ENCODE results near the gene ATP8A2. TPM values are rescaled to one million over a fixed set of nuclear protein-coding genes. Genes with fewer than 3 reads are reported as not detected.

Gene ATP8A2
- total RNA-seq, 1 experiment from 2014 or later, result 5.2 TPM

DNA sequence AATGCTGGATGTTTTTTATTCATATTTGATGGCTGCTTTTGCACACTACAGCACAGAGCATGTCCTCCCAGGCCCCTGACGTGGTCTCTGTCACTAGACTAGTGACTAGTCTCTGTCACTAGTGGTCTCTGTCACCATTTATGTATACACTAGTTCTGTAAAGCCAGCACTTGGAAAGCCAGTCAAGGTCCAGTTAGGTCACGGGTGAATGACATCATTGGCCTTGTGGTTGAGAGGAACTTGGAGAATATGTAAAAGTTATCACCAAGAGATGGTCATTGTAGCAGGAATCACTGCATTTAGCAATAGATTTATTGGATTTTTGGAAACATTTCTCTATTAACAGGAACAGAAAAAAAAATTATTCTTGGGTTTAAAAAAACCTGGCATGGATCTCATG, 607.2 kb downstream of the ATP8A2 start:
- Mint-ChIP-seq H3K36me3 (no peaks in the 10 kb centered on the region), H3K27me3 (ENCODE audit: low read depth) (peaks cover 11% of the 10 kb centered on the region), H3K9me3 (no peaks in the 10 kb centered on the region; the same call in 1 of the 2 replicates), H3K4me1 (peaks cover 70% of the 10 kb centered on the region), H3K4me3 (no peak overlapping the region), H3K27ac (peak overlapping the region; percentile 86)
- no peak for DNase-seq (ENCODE audit: low spot score)
- TF ChIP-seq, protein P1, sequence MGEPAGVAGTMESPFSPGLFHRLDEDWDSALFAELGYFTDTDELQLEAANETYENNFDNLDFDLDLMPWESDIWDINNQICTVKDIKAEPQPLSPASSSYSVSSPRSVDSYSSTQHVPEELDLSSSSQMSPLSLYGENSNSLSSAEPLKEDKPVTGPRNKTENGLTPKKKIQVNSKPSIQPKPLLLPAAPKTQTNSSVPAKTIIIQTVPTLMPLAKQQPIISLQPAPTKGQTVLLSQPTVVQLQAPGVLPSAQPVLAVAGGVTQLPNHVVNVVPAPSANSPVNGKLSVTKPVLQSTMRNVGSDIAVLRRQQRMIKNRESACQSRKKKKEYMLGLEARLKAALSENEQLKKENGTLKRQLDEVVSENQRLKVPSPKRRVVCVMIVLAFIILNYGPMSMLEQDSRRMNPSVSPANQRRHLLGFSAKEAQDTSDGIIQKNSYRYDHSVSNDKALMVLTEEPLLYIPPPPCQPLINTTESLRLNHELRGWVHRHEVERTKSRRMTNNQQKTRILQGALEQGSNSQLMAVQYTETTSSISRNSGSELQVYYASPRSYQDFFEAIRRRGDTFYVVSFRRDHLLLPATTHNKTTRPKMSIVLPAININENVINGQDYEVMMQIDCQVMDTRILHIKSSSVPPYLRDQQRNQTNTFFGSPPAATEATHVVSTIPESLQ (CRISPR knock-in tag; IDR thresholded peaks at IDR 0.05), result no peak
- TF ChIP-seq SMAD4 (CRISPR knock-in tag; IDR thresholded peaks at IDR 0.05) (no peak), JUN (CRISPR knock-in tag; IDR thresholded peaks at IDR 0.05) (no peak), TEAD4 (CRISPR knock-in tag; IDR thresholded peaks at IDR 0.05) (no peak), TCF7 (CRISPR knock-in tag; IDR thresholded peaks at IDR 0.05; ENCODE audit: low read depth) (no peak), ELF4 (CRISPR knock-in tag; IDR thresholded peaks at IDR 0.05; ENCODE audit: low read depth) (no peak), GABPB1 (CRISPR knock-in tag; IDR thresholded peaks at IDR 0.05) (no peak), NFYB (CRISPR knock-in tag; conservative IDR thresholded peaks at IDR 0.05; ENCODE audit: low read depth) (no peak), SOX15 (CRISPR knock-in tag; IDR thresholded peaks at IDR 0.05) (no peak), NR1H2 (CRISPR knock-in tag; IDR thresholded peaks at IDR 0.05) (no peak), ZNF423 (CRISPR knock-in tag; IDR thresholded peaks at IDR 0.05) (no peak)
- TF ChIP-seq, protein P2, sequence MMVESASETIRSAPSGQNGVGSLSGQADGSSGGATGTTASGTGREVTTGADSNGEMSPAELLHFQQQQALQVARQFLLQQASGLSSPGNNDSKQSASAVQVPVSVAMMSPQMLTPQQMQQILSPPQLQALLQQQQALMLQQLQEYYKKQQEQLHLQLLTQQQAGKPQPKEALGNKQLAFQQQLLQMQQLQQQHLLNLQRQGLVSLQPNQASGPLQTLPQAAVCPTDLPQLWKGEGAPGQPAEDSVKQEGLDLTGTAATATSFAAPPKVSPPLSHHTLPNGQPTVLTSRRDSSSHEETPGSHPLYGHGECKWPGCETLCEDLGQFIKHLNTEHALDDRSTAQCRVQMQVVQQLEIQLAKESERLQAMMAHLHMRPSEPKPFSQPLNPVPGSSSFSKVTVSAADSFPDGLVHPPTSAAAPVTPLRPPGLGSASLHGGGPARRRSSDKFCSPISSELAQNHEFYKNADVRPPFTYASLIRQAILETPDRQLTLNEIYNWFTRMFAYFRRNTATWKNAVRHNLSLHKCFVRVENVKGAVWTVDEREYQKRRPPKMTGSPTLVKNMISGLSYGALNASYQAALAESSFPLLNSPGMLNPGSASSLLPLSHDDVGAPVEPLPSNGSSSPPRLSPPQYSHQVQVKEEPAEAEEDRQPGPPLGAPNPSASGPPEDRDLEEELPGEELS (CRISPR knock-in tag; IDR thresholded peaks at IDR 0.05), result no peak
- TF ChIP-seq, protein P3, sequence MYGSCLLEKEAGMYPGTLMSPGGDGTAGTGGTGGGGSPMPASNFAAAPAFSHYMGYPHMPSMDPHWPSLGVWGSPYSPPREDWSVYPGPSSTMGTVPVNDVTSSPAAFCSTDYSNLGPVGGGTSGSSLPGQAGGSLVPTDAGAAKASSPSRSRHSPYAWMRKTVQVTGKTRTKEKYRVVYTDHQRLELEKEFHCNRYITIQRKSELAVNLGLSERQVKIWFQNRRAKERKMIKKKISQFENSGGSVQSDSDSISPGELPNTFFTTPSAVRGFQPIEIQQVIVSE (CRISPR knock-in tag; IDR thresholded peaks at IDR 0.05; ENCODE audit: borderline replicate concordance), result no peak
- TF ChIP-seq, protein P4, sequence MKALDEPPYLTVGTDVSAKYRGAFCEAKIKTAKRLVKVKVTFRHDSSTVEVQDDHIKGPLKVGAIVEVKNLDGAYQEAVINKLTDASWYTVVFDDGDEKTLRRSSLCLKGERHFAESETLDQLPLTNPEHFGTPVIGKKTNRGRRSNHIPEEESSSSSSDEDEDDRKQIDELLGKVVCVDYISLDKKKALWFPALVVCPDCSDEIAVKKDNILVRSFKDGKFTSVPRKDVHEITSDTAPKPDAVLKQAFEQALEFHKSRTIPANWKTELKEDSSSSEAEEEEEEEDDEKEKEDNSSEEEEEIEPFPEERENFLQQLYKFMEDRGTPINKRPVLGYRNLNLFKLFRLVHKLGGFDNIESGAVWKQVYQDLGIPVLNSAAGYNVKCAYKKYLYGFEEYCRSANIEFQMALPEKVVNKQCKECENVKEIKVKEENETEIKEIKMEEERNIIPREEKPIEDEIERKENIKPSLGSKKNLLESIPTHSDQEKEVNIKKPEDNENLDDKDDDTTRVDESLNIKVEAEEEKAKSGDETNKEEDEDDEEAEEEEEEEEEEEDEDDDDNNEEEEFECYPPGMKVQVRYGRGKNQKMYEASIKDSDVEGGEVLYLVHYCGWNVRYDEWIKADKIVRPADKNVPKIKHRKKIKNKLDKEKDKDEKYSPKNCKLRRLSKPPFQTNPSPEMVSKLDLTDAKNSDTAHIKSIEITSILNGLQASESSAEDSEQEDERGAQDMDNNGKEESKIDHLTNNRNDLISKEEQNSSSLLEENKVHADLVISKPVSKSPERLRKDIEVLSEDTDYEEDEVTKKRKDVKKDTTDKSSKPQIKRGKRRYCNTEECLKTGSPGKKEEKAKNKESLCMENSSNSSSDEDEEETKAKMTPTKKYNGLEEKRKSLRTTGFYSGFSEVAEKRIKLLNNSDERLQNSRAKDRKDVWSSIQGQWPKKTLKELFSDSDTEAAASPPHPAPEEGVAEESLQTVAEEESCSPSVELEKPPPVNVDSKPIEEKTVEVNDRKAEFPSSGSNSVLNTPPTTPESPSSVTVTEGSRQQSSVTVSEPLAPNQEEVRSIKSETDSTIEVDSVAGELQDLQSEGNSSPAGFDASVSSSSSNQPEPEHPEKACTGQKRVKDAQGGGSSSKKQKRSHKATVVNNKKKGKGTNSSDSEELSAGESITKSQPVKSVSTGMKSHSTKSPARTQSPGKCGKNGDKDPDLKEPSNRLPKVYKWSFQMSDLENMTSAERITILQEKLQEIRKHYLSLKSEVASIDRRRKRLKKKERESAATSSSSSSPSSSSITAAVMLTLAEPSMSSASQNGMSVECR (CRISPR knock-in tag; IDR thresholded peaks at IDR 0.05; ENCODE audit: borderline replicate concordance), result no peak
- TF ChIP-seq, protein P5, sequence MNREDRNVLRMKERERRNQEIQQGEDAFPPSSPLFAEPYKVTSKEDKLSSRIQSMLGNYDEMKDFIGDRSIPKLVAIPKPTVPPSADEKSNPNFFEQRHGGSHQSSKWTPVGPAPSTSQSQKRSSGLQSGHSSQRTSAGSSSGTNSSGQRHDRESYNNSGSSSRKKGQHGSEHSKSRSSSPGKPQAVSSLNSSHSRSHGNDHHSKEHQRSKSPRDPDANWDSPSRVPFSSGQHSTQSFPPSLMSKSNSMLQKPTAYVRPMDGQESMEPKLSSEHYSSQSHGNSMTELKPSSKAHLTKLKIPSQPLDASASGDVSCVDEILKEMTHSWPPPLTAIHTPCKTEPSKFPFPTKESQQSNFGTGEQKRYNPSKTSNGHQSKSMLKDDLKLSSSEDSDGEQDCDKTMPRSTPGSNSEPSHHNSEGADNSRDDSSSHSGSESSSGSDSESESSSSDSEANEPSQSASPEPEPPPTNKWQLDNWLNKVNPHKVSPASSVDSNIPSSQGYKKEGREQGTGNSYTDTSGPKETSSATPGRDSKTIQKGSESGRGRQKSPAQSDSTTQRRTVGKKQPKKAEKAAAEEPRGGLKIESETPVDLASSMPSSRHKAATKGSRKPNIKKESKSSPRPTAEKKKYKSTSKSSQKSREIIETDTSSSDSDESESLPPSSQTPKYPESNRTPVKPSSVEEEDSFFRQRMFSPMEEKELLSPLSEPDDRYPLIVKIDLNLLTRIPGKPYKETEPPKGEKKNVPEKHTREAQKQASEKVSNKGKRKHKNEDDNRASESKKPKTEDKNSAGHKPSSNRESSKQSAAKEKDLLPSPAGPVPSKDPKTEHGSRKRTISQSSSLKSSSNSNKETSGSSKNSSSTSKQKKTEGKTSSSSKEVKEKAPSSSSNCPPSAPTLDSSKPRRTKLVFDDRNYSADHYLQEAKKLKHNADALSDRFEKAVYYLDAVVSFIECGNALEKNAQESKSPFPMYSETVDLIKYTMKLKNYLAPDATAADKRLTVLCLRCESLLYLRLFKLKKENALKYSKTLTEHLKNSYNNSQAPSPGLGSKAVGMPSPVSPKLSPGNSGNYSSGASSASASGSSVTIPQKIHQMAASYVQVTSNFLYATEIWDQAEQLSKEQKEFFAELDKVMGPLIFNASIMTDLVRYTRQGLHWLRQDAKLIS (CRISPR knock-in tag; IDR thresholded peaks at IDR 0.05; ENCODE audit: borderline replicate concordance), result no peak
- TF ChIP-seq, protein P6, sequence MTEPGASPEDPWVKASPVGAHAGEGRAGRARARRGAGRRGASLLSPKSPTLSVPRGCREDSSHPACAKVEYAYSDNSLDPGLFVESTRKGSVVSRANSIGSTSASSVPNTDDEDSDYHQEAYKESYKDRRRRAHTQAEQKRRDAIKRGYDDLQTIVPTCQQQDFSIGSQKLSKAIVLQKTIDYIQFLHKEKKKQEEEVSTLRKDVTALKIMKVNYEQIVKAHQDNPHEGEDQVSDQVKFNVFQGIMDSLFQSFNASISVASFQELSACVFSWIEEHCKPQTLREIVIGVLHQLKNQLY (CRISPR knock-in tag; IDR thresholded peaks at IDR 0.05), result no peak
- TF ChIP-seq, protein P7, sequence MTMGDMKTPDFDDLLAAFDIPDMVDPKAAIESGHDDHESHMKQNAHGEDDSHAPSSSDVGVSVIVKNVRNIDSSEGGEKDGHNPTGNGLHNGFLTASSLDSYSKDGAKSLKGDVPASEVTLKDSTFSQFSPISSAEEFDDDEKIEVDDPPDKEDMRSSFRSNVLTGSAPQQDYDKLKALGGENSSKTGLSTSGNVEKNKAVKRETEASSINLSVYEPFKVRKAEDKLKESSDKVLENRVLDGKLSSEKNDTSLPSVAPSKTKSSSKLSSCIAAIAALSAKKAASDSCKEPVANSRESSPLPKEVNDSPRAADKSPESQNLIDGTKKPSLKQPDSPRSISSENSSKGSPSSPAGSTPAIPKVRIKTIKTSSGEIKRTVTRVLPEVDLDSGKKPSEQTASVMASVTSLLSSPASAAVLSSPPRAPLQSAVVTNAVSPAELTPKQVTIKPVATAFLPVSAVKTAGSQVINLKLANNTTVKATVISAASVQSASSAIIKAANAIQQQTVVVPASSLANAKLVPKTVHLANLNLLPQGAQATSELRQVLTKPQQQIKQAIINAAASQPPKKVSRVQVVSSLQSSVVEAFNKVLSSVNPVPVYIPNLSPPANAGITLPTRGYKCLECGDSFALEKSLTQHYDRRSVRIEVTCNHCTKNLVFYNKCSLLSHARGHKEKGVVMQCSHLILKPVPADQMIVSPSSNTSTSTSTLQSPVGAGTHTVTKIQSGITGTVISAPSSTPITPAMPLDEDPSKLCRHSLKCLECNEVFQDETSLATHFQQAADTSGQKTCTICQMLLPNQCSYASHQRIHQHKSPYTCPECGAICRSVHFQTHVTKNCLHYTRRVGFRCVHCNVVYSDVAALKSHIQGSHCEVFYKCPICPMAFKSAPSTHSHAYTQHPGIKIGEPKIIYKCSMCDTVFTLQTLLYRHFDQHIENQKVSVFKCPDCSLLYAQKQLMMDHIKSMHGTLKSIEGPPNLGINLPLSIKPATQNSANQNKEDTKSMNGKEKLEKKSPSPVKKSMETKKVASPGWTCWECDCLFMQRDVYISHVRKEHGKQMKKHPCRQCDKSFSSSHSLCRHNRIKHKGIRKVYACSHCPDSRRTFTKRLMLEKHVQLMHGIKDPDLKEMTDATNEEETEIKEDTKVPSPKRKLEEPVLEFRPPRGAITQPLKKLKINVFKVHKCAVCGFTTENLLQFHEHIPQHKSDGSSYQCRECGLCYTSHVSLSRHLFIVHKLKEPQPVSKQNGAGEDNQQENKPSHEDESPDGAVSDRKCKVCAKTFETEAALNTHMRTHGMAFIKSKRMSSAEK (CRISPR knock-in tag; IDR thresholded peaks at IDR 0.05; ENCODE audit: borderline replicate concordance), result no peak
- ATAC-seq, result no peak
- ChIA-PET POLR2A (no interaction called here), CTCF (interaction anchor here (1.5 kb wide), 1 partner anchor 73 kb away, joined by 3 read pairs; the partner anchor contains the start of gene SHISA2)

Measured in WTC11 (cell line).